Neural cell (in vitro differentiated cells): Measurements from ENCODE around the gene COG5.

Experiments used
- CTCF ChIP-seq: fragments of 450-650 bp; IDR thresholded peaks from 2 replicates; pipeline ENCODE4 v1.5.1; 2014; ENCODE audit warnings: antibody characterized with exemption, mild to moderate bottlenecking, moderate library complexity; ENCODE audit not compliant: poor library complexity, severe bottlenecking
- EP300 ChIP-seq: fragments of 450-650 bp; conservative IDR thresholded peaks from 2 replicates; pipeline ENCODE4 v1.6.1; 2014; ENCODE audit warnings: antibody characterized with exemption, mild to moderate bottlenecking, moderate library complexity; ENCODE audit not compliant: poor library complexity, severe bottlenecking
- POLR2AphosphoS5 ChIP-seq: IDR thresholded peaks from 2 replicates; pipeline ENCODE4 v1.6.1; 2012
- TAF1 ChIP-seq: IDR thresholded peaks from 2 replicates; pipeline ENCODE4 v1.6.1; 2012; ENCODE audit warnings: low read depth

- TF ChIP-seq CTCF (no peak), TAF1 (no peak), POLR2AphosphoS5 (no peak), EP300 (no peak)
These were observed 237.7 kb downstream of the COG5 start for GRCh38 chr7:107326061-107326460.
